OCI-LY3 (cell line): ENCODE results near the gene ZNF391.

Experiments
- EZH2phosphoT487 ChIP-seq: fragments of 200-600 bp; shearing (Covaris generic); IDR thresholded peaks from 2 replicates; pipeline ENCODE4 v1.6.1; 2018; ENCODE audit warnings: antibody characterized with exemption, mixed run types, low read depth
- TF ChIP-seq, protein P1 (sequence below): fragments of 200-600, 300-600 bp; sonication (generic); IDR thresholded peaks from 2 replicates; pipeline ENCODE4 v1.5.1; 2014; ENCODE audit warnings: antibody characterized with exemption, low read length, low read depth

DNA sequence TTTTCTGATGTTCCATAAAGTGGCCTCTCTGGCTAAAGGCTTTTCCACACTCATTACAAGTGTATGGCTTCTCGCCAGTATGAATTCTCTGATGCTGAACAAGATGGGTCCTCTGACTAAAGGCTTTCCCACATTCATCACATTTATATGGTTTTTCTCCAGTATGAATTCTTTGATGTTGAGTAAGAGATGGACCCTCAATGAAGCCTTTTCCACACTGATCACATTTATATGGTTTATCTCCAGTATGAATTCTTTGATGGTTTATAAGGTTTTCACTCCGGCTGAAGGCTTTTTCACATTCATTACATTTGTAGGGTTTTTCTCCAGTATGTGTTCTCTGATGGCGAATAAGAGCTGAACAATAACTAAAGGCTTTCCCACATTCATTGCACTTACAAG lies 63.9 kb downstream of the ZNF391 start:
- TF ChIP-seq, protein P1, sequence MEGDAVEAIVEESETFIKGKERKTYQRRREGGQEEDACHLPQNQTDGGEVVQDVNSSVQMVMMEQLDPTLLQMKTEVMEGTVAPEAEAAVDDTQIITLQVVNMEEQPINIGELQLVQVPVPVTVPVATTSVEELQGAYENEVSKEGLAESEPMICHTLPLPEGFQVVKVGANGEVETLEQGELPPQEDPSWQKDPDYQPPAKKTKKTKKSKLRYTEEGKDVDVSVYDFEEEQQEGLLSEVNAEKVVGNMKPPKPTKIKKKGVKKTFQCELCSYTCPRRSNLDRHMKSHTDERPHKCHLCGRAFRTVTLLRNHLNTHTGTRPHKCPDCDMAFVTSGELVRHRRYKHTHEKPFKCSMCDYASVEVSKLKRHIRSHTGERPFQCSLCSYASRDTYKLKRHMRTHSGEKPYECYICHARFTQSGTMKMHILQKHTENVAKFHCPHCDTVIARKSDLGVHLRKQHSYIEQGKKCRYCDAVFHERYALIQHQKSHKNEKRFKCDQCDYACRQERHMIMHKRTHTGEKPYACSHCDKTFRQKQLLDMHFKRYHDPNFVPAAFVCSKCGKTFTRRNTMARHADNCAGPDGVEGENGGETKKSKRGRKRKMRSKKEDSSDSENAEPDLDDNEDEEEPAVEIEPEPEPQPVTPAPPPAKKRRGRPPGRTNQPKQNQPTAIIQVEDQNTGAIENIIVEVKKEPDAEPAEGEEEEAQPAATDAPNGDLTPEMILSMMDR: no peak
- TF ChIP-seq EZH2phosphoT487: no peak
